Natural killer cell (primary cell): ENCODE measurements around the gene TBC1D10A. TPM values are rescaled to one million over a fixed set of nuclear protein-coding genes. Genes with fewer than 3 reads are reported as not detected.

ENCODE experiments used
- ATAC-seq, 3 donors: fragments of 150-1000 bp in 2 of 3; fragments of 200-7000 bp in 1 of 3; cut with Tn5 transposase; 1 replicate in 1 of 3; 2 replicates in 2 of 3; pipeline ENCODE4 v1.10.0; 2021; ENCODE audit warnings: mild to moderate bottlenecking in 2 of 3, moderate library complexity in 2 of 3
- DNase-seq, 2 donors: peaks; one replicate each; pipeline versions ENCODE4 v3.0.0 to v3.0.0-alpha.2; 2013 to 2021; ENCODE audit warnings: mixed read lengths in 1 of 2
- H3K27ac ChIP-seq: one replicate; pipeline ENCODE4 v1.5.1; 2013; ENCODE audit warnings: mild to moderate bottlenecking, low read length
- H3K27me3 ChIP-seq: one replicate; pipeline ENCODE4 v1.6.1; 2013; ENCODE audit warnings: low read length; ENCODE audit not compliant: control insufficient read depth, insufficient read depth
- H3K36me3 ChIP-seq: one replicate; pipeline ENCODE4 v1.6.1; 2013; ENCODE audit warnings: low read length; ENCODE audit not compliant: control insufficient read depth, insufficient read depth
- H3K4me1 ChIP-seq: one replicate; pipeline ENCODE4 v1.6.1; 2013; ENCODE audit warnings: low read length; ENCODE audit not compliant: control insufficient read depth, insufficient read depth
- H3K4me3 ChIP-seq: one replicate; pipeline ENCODE4 v1.5.1; 2013; ENCODE audit warnings: low read length
- H3K9me3 ChIP-seq: one replicate; pipeline ENCODE4 v1.6.1; 2013; ENCODE audit warnings: low read length; ENCODE audit not compliant: control insufficient read depth, insufficient read depth
- H3K27ac Mint-ChIP-seq, 2 donors: one replicate each; pipeline ENCODE4 v1.8.0; 2022; ENCODE audit warnings: mild to moderate bottlenecking in 2 of 2, mixed read lengths in 2 of 2, moderate library complexity in 1 of 2
- H3K27me3 Mint-ChIP-seq, 2 donors: one replicate each; pipeline ENCODE4 v1.8.0; 2022; ENCODE audit warnings: low read depth in 2 of 2, mixed read lengths in 2 of 2
- H3K36me3 Mint-ChIP-seq: one replicate; pipeline ENCODE4 v1.8.0; 2022; ENCODE audit warnings: mixed read lengths
- H3K4me1 Mint-ChIP-seq, 2 donors: one replicate each; pipeline ENCODE4 v1.8.0; 2022; ENCODE audit warnings: mixed read lengths in 2 of 2
- H3K4me3 Mint-ChIP-seq: one replicate; pipeline ENCODE4 v1.8.0; 2022; ENCODE audit warnings: mild to moderate bottlenecking, moderate library complexity, mixed read lengths
- H3K9me3 Mint-ChIP-seq, 2 donors: one replicate each; pipeline ENCODE4 v1.8.0; 2022; ENCODE audit warnings: mixed read lengths in 2 of 2
- WGBS: methylation state at CpG from one replicate; pipeline ENCODE4 v1.1.7; 2013; ENCODE audit warnings: missing lambda C conversion rate; ENCODE audit not compliant: insufficient coverage; 5-methylcytosine and 5-hydroxymethylcytosine counted together
- intact Hi-C: fragments of 100-400 bp; cut with micrococcal nuclease; formaldehyde crosslinking; loops from one replicate; pipeline ENCODE4 v1.14.2; 2022
- total RNA-seq, 4 donors: library from RNA; stranded (reverse); fragments of 120-200 nt in 1 of 4; gene quantifications; one replicate each; pipeline versions ENCODE4 v1.2.3 to v1.2.4, GENCODE V29; 2013 to 2022
- TF ChIP-seq, protein P1 (sequence below): fragments of 200-600 bp; IDR thresholded peaks from one replicate; pipeline ENCODE4 v1.8.0; 2022; ENCODE audit warnings: antibody characterized with exemption

Gene TBC1D10A
- total RNA-seq, 3 donors from 2014 or later (not counting 1 experiment from before 2014, with no cell fraction given), result 38.9 to 48.0 (median 47.9) TPM

GRCh38 chr22:30302810-30303138 lies 24.0 kb downstream of the TBC1D10A start:
- no peaks in the 10 kb centered on the region for H3K36me3 Mint-ChIP-seq

GRCh38 chr22:30301995-30302809 lies 24.5 kb downstream of the TBC1D10A start:
- DNase-seq, result peak in 1 of 2 donors; percentile 35
- peak in 2 of 3 donors; percentile 11 to 47 for ATAC-seq
- H3K36me3 Mint-ChIP-seq, result no peaks in the 10 kb centered on the region

More at GRCh38 chr22:30302810-30303138, 24.0 kb downstream of the TBC1D10A start:
- Histone ChIP-seq H3K9me3 (no peaks in the 10 kb centered on the region), H3K27ac (peak overlapping the region; percentile 71), H3K27me3 (no peaks in the 10 kb centered on the region), H3K36me3 (peaks cover 24% of the 10 kb centered on the region), H3K4me1 (peaks cover 67% of the 10 kb centered on the region), H3K4me3 (no peak overlapping the region)
- WGBS, result 47% methylated on average over 5 of the region's 5 CpGs
- ATAC-seq (no peak), DNase-seq (no peak)
- no peaks in the 10 kb centered on the region for H3K9me3 Mint-ChIP-seq
- intact Hi-C loops, result no loop called here
- H3K4me1 Mint-ChIP-seq, result peaks cover 64 to 69% of the 10 kb centered on the region in 2 donors
- peak overlapping the region; percentile 87 to 95 for H3K27ac Mint-ChIP-seq
- peak overlapping the region; percentile 68 for H3K4me3 Mint-ChIP-seq
- no peaks in the 10 kb centered on the region for H3K27me3 Mint-ChIP-seq
- TF ChIP-seq, protein P1, sequence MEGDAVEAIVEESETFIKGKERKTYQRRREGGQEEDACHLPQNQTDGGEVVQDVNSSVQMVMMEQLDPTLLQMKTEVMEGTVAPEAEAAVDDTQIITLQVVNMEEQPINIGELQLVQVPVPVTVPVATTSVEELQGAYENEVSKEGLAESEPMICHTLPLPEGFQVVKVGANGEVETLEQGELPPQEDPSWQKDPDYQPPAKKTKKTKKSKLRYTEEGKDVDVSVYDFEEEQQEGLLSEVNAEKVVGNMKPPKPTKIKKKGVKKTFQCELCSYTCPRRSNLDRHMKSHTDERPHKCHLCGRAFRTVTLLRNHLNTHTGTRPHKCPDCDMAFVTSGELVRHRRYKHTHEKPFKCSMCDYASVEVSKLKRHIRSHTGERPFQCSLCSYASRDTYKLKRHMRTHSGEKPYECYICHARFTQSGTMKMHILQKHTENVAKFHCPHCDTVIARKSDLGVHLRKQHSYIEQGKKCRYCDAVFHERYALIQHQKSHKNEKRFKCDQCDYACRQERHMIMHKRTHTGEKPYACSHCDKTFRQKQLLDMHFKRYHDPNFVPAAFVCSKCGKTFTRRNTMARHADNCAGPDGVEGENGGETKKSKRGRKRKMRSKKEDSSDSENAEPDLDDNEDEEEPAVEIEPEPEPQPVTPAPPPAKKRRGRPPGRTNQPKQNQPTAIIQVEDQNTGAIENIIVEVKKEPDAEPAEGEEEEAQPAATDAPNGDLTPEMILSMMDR, result no peak

DNA sequence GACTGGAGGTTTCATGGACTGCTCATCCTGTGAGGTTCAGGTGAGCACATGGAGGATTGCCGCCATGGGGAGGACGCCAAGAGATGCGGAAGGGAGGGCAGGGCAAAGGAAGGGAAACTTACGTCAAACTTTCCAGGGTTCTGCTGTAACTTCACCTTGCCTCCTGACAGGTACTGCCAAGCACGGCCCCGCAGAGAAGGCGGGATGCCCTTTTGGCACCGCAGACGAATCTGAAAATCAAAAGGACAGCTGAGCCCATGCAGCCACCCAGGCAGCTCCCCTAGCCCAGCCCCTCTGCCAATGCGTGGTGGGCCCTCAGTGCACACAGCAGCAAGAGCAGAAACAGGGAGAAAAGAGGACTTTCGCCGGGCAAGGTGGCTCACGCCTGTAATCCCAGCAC lies 27.4 kb downstream of the TBC1D10A start:
- Mint-ChIP-seq H3K9me3 (no peaks in the 10 kb centered on the region), H3K4me1 (peaks cover 30 to 35% of the 10 kb centered on the region in 2 donors), H3K27ac (no peak overlapping the region), H3K27me3 (no peaks in the 10 kb centered on the region), H3K36me3 (no peaks in the 10 kb centered on the region), H3K4me3 (no peak overlapping the region)
- peaks cover 39% of the 10 kb centered on the region for H3K4me1 ChIP-seq
- DNase-seq (no peak), ATAC-seq (no peak)
- TF ChIP-seq, protein P1, result no peak
- H3K36me3 ChIP-seq, result peaks cover 55% of the 10 kb centered on the region
- no peak overlapping the region for H3K27ac ChIP-seq
- no peaks in the 10 kb centered on the region for H3K9me3 ChIP-seq
- intact Hi-C loops, result no loop called here
- no peaks in the 10 kb centered on the region for H3K27me3 ChIP-seq
- WGBS, result 99% methylated on average over 13 of the region's 13 CpGs
- H3K4me3 ChIP-seq, result no peak overlapping the region

More at GRCh38 chr22:30301995-30302809, 24.5 kb downstream of the TBC1D10A start:
- H3K27me3 ChIP-seq, result no peaks in the 10 kb centered on the region
- Mint-ChIP-seq H3K4me1 (peaks cover 58 to 64% of the 10 kb centered on the region in 2 donors), H3K27ac (peak overlapping the region; percentile 87 to 95), H3K4me3 (peak overlapping the region; percentile 68), H3K9me3 (no peaks in the 10 kb centered on the region), H3K27me3 (no peaks in the 10 kb centered on the region)
- WGBS, result 31% methylated on average over 9 of the region's 9 CpGs
- peaks cover 63% of the 10 kb centered on the region for H3K4me1 ChIP-seq
- TF ChIP-seq, protein P1, result no peak
- peaks cover 29% of the 10 kb centered on the region for H3K36me3 ChIP-seq
- peak overlapping the region; percentile 71 for H3K27ac ChIP-seq
- H3K9me3 ChIP-seq, result no peaks in the 10 kb centered on the region
- intact Hi-C loops, result no loop called here
- no peak overlapping the region for H3K4me3 ChIP-seq
